Dendritic cell treated with granulocyte-macrophage colony-stimulating factor and Interleukin-4, amounts not matched to agents 40 ng/mL and 50 ng/mL, for 4 days (primary cell): ENCODE measurements around the gene MLC1.

ENCODE experiments used
- H3K27ac Mint-ChIP-seq: one replicate; pipeline ENCODE4 v1.8.0; 2022; ENCODE audit warnings: mild to moderate bottlenecking, mixed read lengths
- H3K27me3 Mint-ChIP-seq: one replicate; pipeline ENCODE4 v1.8.0; 2022; ENCODE audit warnings: mild to moderate bottlenecking, mixed read lengths
- H3K36me3 Mint-ChIP-seq: one replicate; pipeline ENCODE4 v1.8.0; 2022; ENCODE audit warnings: low read depth, mixed read lengths
- H3K4me1 Mint-ChIP-seq: one replicate; pipeline ENCODE4 v1.8.0; 2022; ENCODE audit warnings: low read depth, mixed read lengths
- H3K4me3 Mint-ChIP-seq: one replicate; pipeline ENCODE4 v1.8.0; 2022; ENCODE audit warnings: mild to moderate bottlenecking, moderate library complexity, mixed read lengths
- H3K9me3 Mint-ChIP-seq: one replicate; pipeline ENCODE4 v1.8.0; 2022; ENCODE audit warnings: mixed read lengths
- intact Hi-C: fragments of 100-400 bp; cut with micrococcal nuclease; formaldehyde crosslinking; loops from one replicate; pipeline ENCODE4 v1.15.0; 2022

Gene MLC1

DNA sequence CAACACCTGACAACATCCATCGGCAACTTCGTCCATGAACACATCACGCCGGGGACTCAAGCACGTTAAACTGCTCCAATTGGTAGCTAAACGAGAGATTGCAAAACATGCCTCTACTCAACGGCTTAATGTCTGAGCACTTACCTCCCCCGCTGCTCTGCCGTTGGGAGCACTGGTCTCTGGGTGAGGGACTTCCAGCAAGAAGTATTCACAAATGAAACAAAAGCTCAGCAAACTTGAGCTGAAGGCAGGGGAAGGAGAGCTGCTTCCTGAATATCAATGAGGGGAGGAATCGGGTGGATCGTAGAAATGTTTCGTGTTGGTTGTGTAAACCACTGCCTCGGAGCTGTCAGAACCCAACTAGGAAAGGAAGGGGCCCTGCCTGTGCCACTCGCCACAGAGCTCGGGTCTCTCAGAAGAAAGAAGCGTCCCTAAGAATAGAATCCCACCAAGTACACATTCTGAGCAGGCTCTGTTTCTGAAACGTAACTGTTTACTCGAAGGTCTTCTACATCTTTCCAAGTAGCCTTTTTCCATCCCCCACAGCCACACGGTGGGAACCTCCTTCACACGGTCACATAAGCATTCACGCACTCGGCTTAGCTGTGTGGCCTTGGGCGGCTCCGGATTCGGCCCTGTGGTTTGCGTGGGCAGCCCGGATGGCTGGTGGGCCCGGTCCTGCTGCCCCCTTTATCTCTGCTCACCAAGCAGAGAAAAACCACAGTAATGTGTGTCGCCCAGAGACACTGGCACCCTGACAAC lies at the start of gene MLC1:
Gene MLC1, minus strand, starts transcription at position 216 of the 762 bp plus-strand sequence. CDS start 524 bp downstream, outside the sequence.
- Mint-ChIP-seq H3K4me1 (peaks cover 5% of the 10 kb centered on the region), H3K27me3 (peaks cover 12% of the 10 kb centered on the region), H3K27ac (peak within 1 kb of the TSS; percentile 12), H3K4me3 (peak within 1 kb of the TSS; percentile 51), H3K9me3 (peaks cover 12% of the 10 kb centered on the region), H3K36me3 (peaks cover 13% of the 10 kb centered on the region)
- intact Hi-C loops, result no loop called here

DNA sequence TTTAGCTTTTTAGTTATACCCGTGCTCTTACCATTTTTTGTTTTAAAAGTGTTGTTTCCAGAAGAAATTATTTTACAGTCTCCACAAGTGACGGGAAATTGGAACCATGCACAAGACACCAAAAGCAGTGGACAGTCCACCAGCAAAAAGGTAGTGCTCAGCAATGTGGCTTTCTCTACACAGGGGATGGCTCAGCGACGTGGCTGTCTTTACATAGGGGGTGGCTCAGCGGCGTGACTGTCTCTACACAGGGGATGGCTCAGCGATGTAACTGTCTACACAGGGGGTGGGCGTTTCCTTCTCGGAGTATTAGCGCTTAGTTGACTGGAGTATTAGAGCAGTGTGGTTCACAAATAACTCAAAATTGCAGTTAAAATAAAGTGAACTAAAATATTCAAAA lies 49.3 kb upstream of the MLC1 start:
- H3K27ac Mint-ChIP-seq, result no peak overlapping the region
- no peak overlapping the region for H3K4me3 Mint-ChIP-seq
- H3K36me3 Mint-ChIP-seq, result no peaks in the 10 kb centered on the region
- intact Hi-C loops, result no loop called here
- H3K9me3 Mint-ChIP-seq, result no peaks in the 10 kb centered on the region
- H3K27me3 Mint-ChIP-seq, result no peaks in the 10 kb centered on the region
- peaks cover 5% of the 10 kb centered on the region for H3K4me1 Mint-ChIP-seq

GRCh38 chr22:50131894-50132293 lies 46.7 kb upstream of the MLC1 start:
- Mint-ChIP-seq H3K4me3 (no peak overlapping the region), H3K27ac (no peak overlapping the region), H3K9me3 (no peaks in the 10 kb centered on the region), H3K4me1 (peaks cover 5% of the 10 kb centered on the region), H3K36me3 (no peaks in the 10 kb centered on the region), H3K27me3 (no peaks in the 10 kb centered on the region)
- intact Hi-C loops, result no loop called here

- intact Hi-C loops, result no loop called here
- H3K36me3 Mint-ChIP-seq, result no peaks in the 10 kb centered on the region
- no peak overlapping the region for H3K4me3 Mint-ChIP-seq
- peaks cover 9% of the 10 kb centered on the region for H3K4me1 Mint-ChIP-seq
- H3K27ac Mint-ChIP-seq, result no peak overlapping the region
- H3K27me3 Mint-ChIP-seq, result no peaks in the 10 kb centered on the region
- peaks cover 2% of the 10 kb centered on the region for H3K9me3 Mint-ChIP-seq
Measured at GRCh38 chr22:50129121-50129736, 44.0 kb upstream of the MLC1 start.

GRCh38 chr22:50125029-50125428 lies 39.8 kb upstream of the MLC1 start:
- Mint-ChIP-seq H3K4me1 (peaks cover 11% of the 10 kb centered on the region), H3K9me3 (peaks cover 23% of the 10 kb centered on the region), H3K27me3 (peaks cover 1% of the 10 kb centered on the region), H3K27ac (no peak overlapping the region), H3K4me3 (no peak overlapping the region), H3K36me3 (no peaks in the 10 kb centered on the region)
- intact Hi-C loops, result no loop called here

DNA sequence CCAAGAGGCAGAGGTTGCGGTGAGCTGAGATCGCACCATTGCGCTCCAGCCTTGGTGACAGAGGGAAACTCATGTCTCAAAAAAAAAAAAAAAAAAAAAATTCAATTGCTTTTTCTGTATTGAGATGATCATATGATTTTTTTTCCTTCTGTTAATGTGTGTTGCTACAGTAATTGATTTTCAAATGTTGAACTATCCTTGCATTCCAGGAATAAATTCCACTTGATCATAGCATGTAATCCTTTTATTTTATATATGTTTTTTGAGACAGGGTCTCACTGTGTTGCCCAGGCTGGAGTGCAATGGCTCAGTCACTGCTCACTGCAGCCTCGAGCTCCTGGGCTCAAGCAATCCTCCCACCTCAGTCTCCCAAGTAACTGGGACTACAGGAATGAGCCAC lies 37.9 kb upstream of the MLC1 start:
- H3K4me1 Mint-ChIP-seq, result peaks cover 11% of the 10 kb centered on the region
- peaks cover 4% of the 10 kb centered on the region for H3K27me3 Mint-ChIP-seq
- no peak overlapping the region for H3K4me3 Mint-ChIP-seq
- intact Hi-C loops, result no loop called here
- no peak overlapping the region for H3K27ac Mint-ChIP-seq
- H3K9me3 Mint-ChIP-seq, result peaks cover 23% of the 10 kb centered on the region
- no peaks in the 10 kb centered on the region for H3K36me3 Mint-ChIP-seq

DNA sequence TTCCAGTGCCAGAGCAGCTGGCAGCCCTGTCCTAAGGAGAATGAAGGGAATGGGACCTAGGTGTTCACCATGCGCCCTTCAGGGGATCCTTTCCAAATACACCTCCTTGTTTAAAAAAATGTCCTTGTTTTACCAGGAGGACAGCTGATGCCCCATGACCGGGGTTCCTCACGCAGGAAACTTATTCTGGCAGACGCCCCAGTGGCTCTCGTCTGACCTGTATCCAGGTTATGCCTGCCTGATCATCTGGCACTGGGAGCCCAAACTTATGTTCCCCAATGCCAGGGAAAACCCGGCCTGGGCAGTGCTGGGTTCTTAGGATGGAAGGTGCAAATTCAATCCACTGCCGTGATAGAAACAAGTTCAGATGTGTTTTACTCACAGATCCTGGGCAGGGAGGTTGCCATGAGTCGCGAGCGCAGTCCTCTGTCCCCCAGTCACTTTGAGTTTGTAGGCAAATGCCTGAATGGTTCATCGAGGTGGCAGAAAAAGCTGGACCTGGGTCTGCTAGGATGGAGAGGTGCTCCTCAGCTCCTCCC lies 36.0 kb upstream of the MLC1 start:
- no peak overlapping the region for H3K4me3 Mint-ChIP-seq
- H3K27me3 Mint-ChIP-seq, result peaks cover 4% of the 10 kb centered on the region
- intact Hi-C loops, result no loop called here
- no peaks in the 10 kb centered on the region for H3K36me3 Mint-ChIP-seq
- H3K9me3 Mint-ChIP-seq, result peaks cover 23% of the 10 kb centered on the region
- H3K4me1 Mint-ChIP-seq, result peaks cover 11% of the 10 kb centered on the region
- H3K27ac Mint-ChIP-seq, result no peak overlapping the region

GRCh38 chr22:50119768-50120251 lies 34.6 kb upstream of the MLC1 start:
- Mint-ChIP-seq H3K4me3 (no peak overlapping the region), H3K4me1 (peaks cover 11% of the 10 kb centered on the region), H3K27ac (no peak overlapping the region), H3K9me3 (peaks cover 23% of the 10 kb centered on the region), H3K36me3 (no peaks in the 10 kb centered on the region), H3K27me3 (peaks cover 4% of the 10 kb centered on the region)
- intact Hi-C loops, result no loop called here

DNA sequence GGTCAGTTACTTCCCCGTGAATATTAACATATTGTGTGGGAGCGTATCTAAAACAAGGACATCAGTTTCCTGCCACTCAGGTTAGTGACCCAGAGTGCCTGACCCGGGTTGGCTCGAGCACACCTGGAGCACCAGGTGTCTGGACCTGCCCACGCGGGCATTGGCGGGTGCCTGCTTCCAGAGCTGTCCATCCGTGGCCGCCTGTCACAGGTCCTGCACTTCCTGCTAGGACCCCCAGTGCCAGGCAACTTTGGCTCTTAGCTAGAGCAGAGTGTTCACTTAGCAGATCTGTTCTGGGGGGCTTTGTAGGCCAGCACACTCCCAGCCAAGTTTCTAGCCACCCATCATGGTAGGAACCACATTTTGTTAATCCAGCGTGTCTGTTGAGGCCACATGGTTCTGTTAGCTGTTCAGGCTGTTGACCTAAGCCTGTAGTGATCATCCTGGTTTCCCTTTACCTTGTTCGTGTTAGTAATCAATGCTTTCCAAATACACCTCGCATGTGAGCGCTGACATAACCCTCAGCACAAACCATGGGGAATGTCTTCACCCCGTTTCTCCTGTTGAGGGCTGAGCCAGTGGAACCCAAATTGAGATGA lies 34.0 kb upstream of the MLC1 start:
- intact Hi-C loops, result no loop called here
- Mint-ChIP-seq H3K4me1 (peaks cover 6% of the 10 kb centered on the region), H3K27me3 (peaks cover 4% of the 10 kb centered on the region), H3K27ac (no peak overlapping the region), H3K36me3 (no peaks in the 10 kb centered on the region), H3K4me3 (no peak overlapping the region), H3K9me3 (peaks cover 21% of the 10 kb centered on the region)

- Mint-ChIP-seq H3K4me1 (peaks cover under 1% of the 10 kb centered on the region), H3K27me3 (peaks cover 4% of the 10 kb centered on the region), H3K9me3 (peaks cover 15% of the 10 kb centered on the region), H3K27ac (no peak overlapping the region), H3K4me3 (no peak overlapping the region), H3K36me3 (no peaks in the 10 kb centered on the region)
- intact Hi-C loops, result no loop called here
Measured at GRCh38 chr22:50118557-50119168, 33.4 kb upstream of the MLC1 start.

GRCh38 chr22:50118129-50118528 lies 32.9 kb upstream of the MLC1 start:
- H3K27me3 Mint-ChIP-seq, result peaks cover 4% of the 10 kb centered on the region
- H3K4me1 Mint-ChIP-seq, result peaks cover under 1% of the 10 kb centered on the region
- intact Hi-C loops, result no loop called here
- H3K9me3 Mint-ChIP-seq, result peaks cover 10% of the 10 kb centered on the region
- no peak overlapping the region for H3K27ac Mint-ChIP-seq
- H3K4me3 Mint-ChIP-seq, result no peak overlapping the region
- H3K36me3 Mint-ChIP-seq, result no peaks in the 10 kb centered on the region

- Mint-ChIP-seq H3K36me3 (no peaks in the 10 kb centered on the region), H3K4me1 (peaks cover 9% of the 10 kb centered on the region), H3K27ac (no peak overlapping the region), H3K9me3 (peaks cover 2% of the 10 kb centered on the region), H3K27me3 (peaks cover 11% of the 10 kb centered on the region), H3K4me3 (no peak overlapping the region)
- intact Hi-C loops, result no loop called here
Measured at GRCh38 chr22:50117168-50117762, 32.0 kb upstream of the MLC1 start.

DNA sequence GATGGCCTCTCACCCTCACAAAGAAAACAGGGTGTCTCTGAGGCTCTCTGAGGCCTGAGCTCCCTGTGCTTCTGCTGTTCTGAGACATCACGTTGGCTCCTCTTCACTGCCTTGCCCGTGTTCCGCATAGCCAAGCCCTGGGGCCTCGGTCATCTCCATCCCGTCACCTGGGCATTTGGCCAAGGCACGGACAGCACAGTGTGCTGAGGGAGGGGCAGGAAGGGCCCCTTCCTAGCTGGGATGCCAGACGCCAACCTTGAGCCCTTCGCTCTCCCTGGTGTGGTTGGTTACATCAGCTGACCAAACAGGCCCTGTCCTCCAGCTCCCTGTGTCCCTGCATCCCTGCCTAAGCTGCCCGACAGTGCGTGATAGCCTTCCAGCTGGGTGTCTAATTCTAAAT lies 30.5 kb upstream of the MLC1 start:
- Mint-ChIP-seq H3K36me3 (no peaks in the 10 kb centered on the region), H3K27ac (no peak overlapping the region), H3K9me3 (no peaks in the 10 kb centered on the region), H3K27me3 (peaks cover 16% of the 10 kb centered on the region), H3K4me3 (no peak overlapping the region), H3K4me1 (peaks cover 23% of the 10 kb centered on the region)
- intact Hi-C loops, result no loop called here
